GDM1 (cell line): Measurements from ENCODE around the gene C22orf42.
"Not testable (repeated sequence)": the region's sequence is repeated elsewhere in the genome, so short reads cannot be mapped to it uniquely, and the experiment has no call there.

Source experiments
- DNase-seq: peaks from one replicate; lab custom pipeline; 2025; lab: John Stamatoyannopoulos, UW

The C22orf42 gene

DNA sequence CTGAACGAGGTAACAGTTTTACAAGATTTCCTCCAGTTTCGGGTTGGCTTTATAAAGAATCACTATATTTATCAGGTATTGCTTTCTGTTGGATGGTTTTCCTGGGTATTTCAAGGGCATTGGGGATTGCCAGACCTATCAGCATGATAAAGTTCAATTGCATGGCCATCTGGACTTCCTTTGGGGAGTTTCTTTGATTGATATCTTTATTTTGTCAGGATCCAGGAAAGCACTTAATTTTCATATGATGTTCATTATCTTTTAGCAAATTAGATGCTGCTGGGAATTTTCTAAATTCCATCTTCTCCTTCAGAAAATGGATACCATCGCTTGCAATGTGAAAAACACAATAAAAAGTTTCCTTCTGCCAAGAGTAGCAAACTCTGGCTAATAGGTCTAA is 24.5 kb upstream of the C22orf42 start:
- no peak for DNase-seq

DNA sequence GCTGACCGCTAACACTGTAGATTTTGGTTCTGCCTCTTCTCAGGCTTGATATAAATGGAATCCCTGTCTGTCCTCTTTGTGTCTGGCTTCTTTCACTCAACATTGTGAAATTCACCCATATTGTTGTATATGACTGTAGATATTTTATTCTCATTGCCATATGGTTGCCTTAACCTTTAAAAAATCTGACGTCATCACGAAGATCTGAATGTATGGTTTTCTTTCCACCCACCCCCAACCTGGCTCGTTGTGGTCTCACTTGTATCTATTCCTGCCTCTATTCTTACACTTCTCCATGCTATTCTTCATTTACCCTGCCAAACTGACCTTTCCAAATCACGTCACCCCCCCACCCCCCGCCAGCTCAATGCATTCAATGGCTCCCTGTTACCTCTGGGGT is 21.9 kb upstream of the C22orf42 start:
- no peak for DNase-seq

DNA sequence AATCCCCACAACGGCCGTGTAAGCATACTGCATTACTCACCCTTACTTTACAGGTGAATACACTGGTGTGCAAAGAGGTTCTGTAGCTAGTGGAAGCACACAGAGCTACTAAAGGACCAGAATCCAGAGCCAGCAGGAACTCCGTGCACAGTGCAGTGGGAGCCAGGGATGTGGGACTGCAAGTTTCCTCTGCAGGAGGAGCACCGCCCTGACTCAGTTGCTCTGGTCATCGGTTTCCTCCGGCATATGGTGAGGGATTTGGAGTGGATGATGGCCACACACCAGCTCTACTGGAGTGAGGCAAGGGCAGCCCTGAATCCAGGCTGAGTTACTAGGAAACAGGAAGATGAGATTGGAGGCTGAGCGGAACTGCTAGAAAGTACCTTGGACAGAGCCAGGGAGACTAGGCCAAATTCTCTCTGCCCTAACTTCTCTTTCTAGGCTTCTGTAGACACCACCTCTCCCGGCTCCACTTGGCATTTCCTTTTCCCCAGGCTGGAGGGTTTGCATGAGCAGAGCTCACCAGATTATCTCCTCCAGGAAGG is 18.2 kb upstream of the C22orf42 start:
- DNase-seq, result no peak

- DNase-seq, result no peak
These were observed 16.9 kb upstream of the C22orf42 start for GRCh38 chr22:32175683-32176644.

DNA sequence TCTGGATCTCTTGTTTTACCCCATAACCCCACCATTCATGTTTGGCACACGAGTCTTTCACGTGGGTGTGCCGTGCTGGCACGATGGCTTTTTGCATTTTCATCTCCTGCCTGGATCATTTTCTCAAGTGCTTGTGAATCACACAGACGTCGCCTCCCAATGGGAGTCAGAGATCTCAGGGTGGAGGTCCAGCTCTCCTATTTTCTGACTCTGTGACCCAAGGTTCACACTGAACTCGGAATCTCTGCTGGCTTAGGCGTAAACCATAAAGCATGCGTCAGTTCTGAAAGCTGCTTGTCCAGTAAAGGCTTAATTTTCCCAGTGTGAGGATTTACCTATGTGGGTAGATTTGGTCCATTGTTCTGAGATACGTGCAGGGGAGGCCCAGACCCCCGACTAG is 16.0 kb upstream of the C22orf42 start:
- no peak for DNase-seq

GRCh38 chr22:32165681-32166080 is 6.6 kb upstream of the C22orf42 start:
- DNase-seq, result no peak

GRCh38 chr22:32164075-32164860 is 5.2 kb upstream of the C22orf42 start:
- DNase-seq, result no peak

DNA sequence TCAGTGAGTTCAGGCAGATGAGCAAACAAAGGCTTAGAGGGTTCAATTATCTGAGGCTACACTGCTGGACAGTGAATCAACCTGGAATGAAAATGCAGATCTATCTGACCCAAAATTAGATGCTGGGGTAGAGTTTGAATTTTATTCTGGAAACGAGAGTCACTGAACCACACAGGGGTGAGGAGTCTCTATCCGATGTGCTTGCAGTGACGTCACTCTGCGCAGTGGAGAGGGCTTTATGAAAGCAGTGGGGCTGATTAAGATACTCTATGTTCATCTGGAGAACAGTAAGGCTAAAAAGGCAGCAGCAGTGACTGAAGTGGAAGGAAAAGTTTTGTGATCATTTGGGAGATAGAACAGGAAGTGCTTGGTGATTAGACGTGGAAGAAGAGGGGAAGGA is 1.3 kb upstream of the C22orf42 start:
- not testable (repeated sequence) for DNase-seq

DNA sequence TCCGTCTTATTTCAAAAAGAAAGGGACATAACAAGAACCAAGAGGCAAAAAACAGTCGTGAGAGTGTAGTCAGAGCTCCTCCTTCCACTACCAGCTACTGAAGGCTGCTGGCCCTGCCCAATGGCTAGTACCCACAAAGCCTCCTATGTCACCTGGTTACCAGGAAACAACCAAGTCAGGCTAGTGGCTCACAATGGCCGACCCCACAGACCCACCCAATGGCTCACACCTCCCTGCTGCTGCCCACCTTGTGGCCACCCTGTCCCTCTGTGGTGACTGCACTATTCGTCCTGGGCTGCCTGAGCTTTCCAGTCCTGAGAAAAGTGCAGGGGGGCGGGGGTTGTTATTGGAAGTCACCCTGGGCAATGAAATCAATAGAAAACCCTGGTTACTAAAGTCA is 1.5 kb downstream of the C22orf42 start:
- not testable (repeated sequence) for DNase-seq

DNA sequence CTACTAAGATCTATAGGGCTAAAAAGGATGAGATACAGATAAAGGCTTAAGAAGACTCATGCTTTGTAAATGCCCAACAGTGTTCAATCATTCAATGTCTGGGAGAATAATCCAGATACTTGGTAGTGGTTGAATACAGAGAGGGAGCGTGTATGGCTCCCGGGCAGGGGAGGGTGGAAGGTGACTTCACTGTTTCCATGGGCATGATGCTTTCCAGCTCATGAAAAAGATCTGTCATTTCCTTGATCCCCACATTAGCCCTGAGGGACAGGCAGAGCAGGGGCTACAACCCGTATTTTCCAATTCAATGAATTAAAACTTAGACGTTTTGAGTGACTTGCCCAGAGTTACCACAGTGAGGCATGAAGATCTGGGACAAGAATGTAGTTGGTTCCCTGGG is 4.4 kb downstream of the C22orf42 start:
- DNase-seq, result not testable (repeated sequence)

GRCh38 chr22:32151641-32152040 is 7.5 kb downstream of the C22orf42 start:
- not testable (repeated sequence) for DNase-seq

DNA sequence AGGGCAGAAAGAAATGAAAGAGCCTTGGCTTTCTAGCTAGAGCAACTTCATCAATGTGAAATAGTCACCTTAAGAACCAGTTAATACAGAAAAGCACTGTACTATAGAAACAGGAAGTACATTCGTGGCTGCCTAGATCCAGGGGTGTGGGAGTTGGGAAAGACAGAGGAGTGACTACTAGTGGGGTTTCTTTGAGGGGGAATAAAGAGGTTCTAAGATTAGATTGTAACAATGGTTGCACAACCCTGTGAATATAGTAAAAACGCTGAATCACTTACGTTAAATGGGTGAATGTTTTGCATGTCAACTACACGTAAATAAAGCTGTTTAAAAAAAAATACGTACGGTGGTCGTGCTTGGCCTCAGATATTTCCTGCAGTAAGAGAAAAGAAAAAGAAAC is 8.5 kb downstream of the C22orf42 start:
- DNase-seq, result not testable (repeated sequence)

- DNase-seq, result not testable (repeated sequence)
These were observed 10.7 kb downstream of the C22orf42 start for GRCh38 chr22:32148372-32148771.

DNA sequence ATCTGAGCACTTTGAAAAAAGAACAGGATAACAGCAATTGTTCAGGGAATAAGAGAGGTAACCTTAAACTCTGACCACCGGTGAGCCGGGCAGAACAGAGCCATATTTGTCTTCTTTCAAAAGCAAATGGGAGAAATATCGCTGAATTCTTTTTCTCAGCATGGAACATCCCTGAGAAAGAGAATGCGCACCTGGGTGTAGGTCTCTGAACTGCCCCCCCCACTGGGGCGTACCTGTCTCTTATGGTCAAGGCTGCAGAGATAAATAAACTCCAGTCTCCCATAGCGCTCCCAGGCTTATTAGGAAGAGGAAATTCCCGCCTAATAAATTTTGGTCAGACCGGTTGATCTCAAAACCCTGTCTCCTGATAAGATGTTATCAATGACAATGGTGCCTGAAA is 12.0 kb downstream of the C22orf42 start:
- not testable (repeated sequence) for DNase-seq

GRCh38 chr22:32144496-32145274 is 14.4 kb downstream of the C22orf42 start:
- peak; percentile 53 for DNase-seq

GRCh38 chr22:32142600-32142999 is 16.5 kb downstream of the C22orf42 start:
- no peak for DNase-seq

GRCh38 chr22:32140688-32141087 is 18.4 kb downstream of the C22orf42 start:
- peak; percentile 10 for DNase-seq

DNA sequence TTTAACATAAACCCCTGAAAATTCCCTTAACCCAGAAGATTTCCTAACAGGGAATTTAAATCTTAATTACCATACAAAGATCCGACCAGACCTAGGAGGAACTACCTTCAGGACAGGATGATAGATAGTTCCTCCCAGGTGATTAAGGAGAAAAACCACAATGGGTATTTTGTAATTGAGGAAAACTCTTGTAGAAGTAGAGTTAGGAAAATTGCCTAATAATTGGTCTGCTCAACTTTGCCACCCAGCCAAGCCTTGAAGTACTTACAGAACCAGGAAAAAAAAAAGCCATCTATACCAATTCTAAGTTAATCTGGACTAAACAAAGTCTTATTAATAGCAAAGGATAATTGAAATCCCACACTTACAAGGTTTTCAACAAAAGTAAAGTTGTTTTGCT is 20.5 kb downstream of the C22orf42 start:
- DNase-seq, result not testable (repeated sequence)

GRCh38 chr22:32137731-32138324 is 21.3 kb downstream of the C22orf42 start:
- peak; percentile 11 for DNase-seq

DNA sequence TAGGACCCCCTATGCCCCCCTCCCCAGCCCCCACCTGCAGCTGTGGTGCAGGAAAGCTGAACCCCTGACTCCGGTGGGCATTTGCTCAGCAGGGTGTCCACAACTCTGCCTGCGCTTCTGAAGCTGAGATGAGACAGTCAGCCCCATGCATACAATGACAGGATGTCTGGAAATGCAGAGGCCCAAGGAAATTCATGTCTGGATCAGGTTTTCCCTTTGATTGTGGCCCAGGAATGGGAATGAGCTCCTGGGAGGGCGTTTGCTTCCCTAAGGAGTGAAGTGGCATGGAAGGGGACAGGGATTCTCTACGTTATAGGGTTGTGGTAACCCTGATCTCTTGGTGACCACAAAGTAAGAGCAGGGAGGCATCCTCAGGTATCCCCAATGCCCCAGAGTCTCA is 22.2 kb downstream of the C22orf42 start:
- DNase-seq, result not testable (repeated sequence)

GRCh38 chr22:32135958-32136357 is 23.1 kb downstream of the C22orf42 start:
- DNase-seq, result not testable (repeated sequence)
